Hepatocyte (in vitro differentiated cells): ENCODE results near the gene ZMYND8.
"Not testable (repeated sequence)": the region's sequence is repeated elsewhere in the genome, so short reads cannot be mapped to it uniquely, and the experiment has no call there.

Experiments
- EZH2 ChIP-seq: fragments of 200-600 bp; sonication (generic); IDR thresholded peaks from 2 replicates; pipeline ENCODE4 v1.6.1; 2016; ENCODE audit warnings: antibody characterized with exemption, mild to moderate bottlenecking, borderline replicate concordance
- EZH2phosphoT487 ChIP-seq: fragments of 200-600 bp; sonication (generic); IDR thresholded peaks from one replicate; pipeline ENCODE4 v1.6.1; 2018; ENCODE audit warnings: antibody characterized with exemption, mild to moderate bottlenecking, low read depth, moderate library complexity; ENCODE audit not compliant: unreplicated experiment, severe bottlenecking
- TF ChIP-seq, protein P1 (sequence below): fragments of 200-600 bp; sonication (generic); IDR thresholded peaks from 2 replicates; pipeline ENCODE4 v1.5.1; 2016; ENCODE audit warnings: antibody characterized with exemption, mild to moderate bottlenecking; ENCODE audit not compliant: poor library complexity

DNA sequence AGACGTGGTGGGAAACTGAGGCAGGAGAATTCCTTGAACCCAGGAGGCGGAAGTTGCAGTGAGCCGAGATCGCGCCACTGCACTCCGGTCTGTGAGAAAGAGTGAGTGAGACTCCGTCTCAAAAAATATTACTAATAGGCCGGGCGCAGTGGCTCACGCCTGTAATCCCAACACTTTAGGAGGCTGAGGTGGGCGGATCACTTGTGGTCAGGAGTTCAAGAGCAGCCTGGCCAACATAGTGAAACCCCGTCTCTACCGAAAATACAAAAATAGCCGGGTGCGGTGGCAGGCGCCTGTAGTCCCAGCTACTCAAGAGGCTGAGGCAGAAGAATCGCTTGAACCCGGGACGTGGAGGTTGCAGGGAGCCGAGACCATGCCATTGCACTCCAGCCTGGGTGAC, 116.4 kb downstream of the ZMYND8 start:
- not testable (repeated sequence) for TF ChIP-seq EZH2, EZH2phosphoT487
- TF ChIP-seq, protein P1, sequence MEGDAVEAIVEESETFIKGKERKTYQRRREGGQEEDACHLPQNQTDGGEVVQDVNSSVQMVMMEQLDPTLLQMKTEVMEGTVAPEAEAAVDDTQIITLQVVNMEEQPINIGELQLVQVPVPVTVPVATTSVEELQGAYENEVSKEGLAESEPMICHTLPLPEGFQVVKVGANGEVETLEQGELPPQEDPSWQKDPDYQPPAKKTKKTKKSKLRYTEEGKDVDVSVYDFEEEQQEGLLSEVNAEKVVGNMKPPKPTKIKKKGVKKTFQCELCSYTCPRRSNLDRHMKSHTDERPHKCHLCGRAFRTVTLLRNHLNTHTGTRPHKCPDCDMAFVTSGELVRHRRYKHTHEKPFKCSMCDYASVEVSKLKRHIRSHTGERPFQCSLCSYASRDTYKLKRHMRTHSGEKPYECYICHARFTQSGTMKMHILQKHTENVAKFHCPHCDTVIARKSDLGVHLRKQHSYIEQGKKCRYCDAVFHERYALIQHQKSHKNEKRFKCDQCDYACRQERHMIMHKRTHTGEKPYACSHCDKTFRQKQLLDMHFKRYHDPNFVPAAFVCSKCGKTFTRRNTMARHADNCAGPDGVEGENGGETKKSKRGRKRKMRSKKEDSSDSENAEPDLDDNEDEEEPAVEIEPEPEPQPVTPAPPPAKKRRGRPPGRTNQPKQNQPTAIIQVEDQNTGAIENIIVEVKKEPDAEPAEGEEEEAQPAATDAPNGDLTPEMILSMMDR: not testable (repeated sequence)
